Measurements from ENCODE around the gene OLA1. TPM values are rescaled to one million over a fixed set of nuclear protein-coding genes. Genes with fewer than 3 reads are reported as not detected.

Gene OLA1
- polyA plus RNA-seq, 3 donors = 24.9 to 72.3 (median 71.9) TPM

DNA sequence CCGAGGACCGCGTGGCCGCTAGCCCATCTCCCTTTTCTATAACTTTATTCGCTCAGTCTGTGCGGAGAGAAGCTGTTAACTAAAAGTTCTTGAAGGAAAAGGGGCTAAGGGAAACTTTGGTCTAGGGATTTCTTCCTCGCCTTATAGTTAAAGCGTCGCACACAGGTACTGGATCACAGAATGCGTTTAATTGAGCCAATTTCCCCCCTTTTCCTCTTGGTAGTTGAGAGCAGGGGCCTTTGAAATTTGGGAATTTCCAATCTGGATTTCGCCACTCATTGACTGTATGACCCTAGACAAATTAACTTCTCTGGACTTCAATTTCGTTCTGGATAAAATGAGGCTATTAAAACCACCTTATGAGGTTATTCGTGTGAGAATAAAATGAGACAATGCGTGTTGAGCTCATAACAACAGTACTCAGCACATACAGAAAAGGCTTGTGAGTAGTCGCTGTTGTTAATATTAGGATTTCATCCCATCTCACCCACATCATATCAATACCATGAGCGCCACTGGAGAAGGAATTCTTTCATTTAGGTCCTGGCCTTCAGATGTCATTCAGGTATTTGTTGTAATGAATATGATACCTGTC is 763 bp upstream of the OLA1 start:
- Histone ChIP-seq H3K4me2 (replicated peaks; ENCODE audit: extremely low read depth, low read length, poor library complexity, severe bottlenecking) (peak overlapping the region; percentile 81), H3K4me1 (ENCODE audit: control insufficient read depth in 1 of 2, insufficient read depth in 2 of 2, low read length in 2 of 2) (peaks cover 18 to 20% of the 10 kb centered on the region in 2 donors), H3K27ac (ENCODE audit: low read depth in 1 of 2, low read length in 2 of 2) (peak overlapping the region; percentile 29 to 73), H3K79me2 (ENCODE audit: insufficient read depth, low read length) (peaks cover 39% of the 10 kb centered on the region), H3K4me3 (replicated peaks in 1 of 3; ENCODE audit: low read depth in 2 of 3, low read length in 3 of 3) (peak overlapping the region; percentile 49 to 74 (median 52)), H2AFZ (ENCODE audit: insufficient read depth, low read depth, low read length, poor library complexity, severe bottlenecking) (peak overlapping the region; percentile 96), H4K20me1 (ENCODE audit: insufficient read depth, low read length) (peaks cover under 1% of the 10 kb centered on the region), H3K27me3 (ENCODE audit: control insufficient read depth in 2 of 2, insufficient read depth in 2 of 2, low read length in 2 of 2) (no peaks in the 10 kb centered on the region), H3K9ac (ENCODE audit: insufficient read depth, low read length, poor library complexity, severe bottlenecking) (peak overlapping the region; percentile 79), H3K9me3 (replicated peaks in 1 of 2; ENCODE audit: control insufficient read depth in 1 of 2, insufficient read depth in 1 of 2, low read length in 2 of 2) (no peaks in the 10 kb centered on the region), H3K36me3 (replicated peaks in 1 of 2; ENCODE audit: control insufficient read depth in 1 of 2, insufficient read depth in 2 of 2, low read length in 2 of 2) (peaks cover 7 to 11% of the 10 kb centered on the region in 2 donors)
- WGBS (ENCODE audit: insufficient coverage) = no CpG with 5 or more reads among the region's 16 CpGs
- intact Hi-C loops (cut with micrococcal nuclease) = no loop called here
- Mint-ChIP-seq H3K9me3 (peaks cover 0 to 2% (median 0%) of the 10 kb centered on the region in 7 donors), H3K4me3 (peak overlapping the region; percentile 79 to 82), H3K4me1 (peaks cover 17% of the 10 kb centered on the region), H3K27ac (peak overlapping the region in 6 of 7 donors; percentile 25 to 90 (median 80)), H3K27me3 (ENCODE audit: low read depth in 3 of 3) (peaks cover 1 to 2% (median 2%) of the 10 kb centered on the region in 3 donors), H3K36me3 (peaks cover 8 to 20% of the 10 kb centered on the region in 2 donors)
- DNase-seq = peak in 1 of 3 donors; percentile 15
- TF ChIP-seq, protein P1, sequence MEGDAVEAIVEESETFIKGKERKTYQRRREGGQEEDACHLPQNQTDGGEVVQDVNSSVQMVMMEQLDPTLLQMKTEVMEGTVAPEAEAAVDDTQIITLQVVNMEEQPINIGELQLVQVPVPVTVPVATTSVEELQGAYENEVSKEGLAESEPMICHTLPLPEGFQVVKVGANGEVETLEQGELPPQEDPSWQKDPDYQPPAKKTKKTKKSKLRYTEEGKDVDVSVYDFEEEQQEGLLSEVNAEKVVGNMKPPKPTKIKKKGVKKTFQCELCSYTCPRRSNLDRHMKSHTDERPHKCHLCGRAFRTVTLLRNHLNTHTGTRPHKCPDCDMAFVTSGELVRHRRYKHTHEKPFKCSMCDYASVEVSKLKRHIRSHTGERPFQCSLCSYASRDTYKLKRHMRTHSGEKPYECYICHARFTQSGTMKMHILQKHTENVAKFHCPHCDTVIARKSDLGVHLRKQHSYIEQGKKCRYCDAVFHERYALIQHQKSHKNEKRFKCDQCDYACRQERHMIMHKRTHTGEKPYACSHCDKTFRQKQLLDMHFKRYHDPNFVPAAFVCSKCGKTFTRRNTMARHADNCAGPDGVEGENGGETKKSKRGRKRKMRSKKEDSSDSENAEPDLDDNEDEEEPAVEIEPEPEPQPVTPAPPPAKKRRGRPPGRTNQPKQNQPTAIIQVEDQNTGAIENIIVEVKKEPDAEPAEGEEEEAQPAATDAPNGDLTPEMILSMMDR (IDR thresholded peaks at IDR 0.05) = no peak

DNA sequence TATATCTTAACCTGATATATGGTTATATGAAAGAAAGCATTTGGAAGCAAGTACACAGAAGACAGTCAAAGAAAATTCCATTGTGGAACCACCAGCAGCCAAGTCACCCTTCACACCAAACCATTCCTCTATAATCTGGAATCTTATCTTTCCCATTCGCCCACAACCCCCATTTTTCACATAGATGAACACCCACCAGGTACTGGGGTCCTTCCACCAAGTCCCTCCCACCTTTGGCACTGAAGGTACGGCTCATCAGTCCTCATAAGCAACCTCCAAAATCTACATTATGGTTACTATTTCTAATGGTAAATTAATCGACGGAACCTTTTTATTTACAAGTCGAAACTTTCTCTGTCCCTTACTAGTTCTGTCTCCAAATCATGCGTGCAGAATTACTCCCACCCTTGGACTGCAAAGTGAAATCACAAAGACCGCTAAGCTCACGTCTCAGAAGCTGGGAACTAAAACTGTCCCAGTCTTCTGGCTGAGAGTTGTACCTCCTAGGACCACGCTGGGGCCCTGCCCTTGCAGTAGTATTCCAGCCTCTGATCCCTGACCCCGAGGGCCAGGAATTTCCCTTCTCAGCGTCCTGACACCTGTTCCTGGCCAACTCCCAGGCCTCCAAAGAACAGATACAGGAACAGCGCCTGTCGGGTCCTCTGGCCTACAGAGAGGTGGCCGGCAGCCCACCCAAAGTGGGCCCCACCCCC is 702 bp downstream of the OLA1 start:
- H3K4me3 ChIP-seq (replicated peaks in 1 of 3; ENCODE audit: low read depth in 2 of 3, low read length in 3 of 3) = peak overlapping the region; percentile 74 to 84 (median 81)
- H3K36me3 Mint-ChIP-seq = peaks cover 15 to 30% of the 10 kb centered on the region in 2 donors
- TF ChIP-seq, protein P1 (IDR thresholded peaks at IDR 0.05) = no peak
- peaks cover 17% of the 10 kb centered on the region for H3K4me1 Mint-ChIP-seq
- DNase-seq = peak in 1 of 3 donors; percentile 0
- H3K4me1 ChIP-seq (ENCODE audit: control insufficient read depth in 1 of 2, insufficient read depth in 2 of 2, low read length in 2 of 2) = peaks cover 18 to 20% of the 10 kb centered on the region in 2 donors
- H3K9me3 Mint-ChIP-seq = peaks cover 0 to 2% (median 0%) of the 10 kb centered on the region in 7 donors
- H3K4me2 ChIP-seq (replicated peaks; ENCODE audit: extremely low read depth, low read length, poor library complexity, severe bottlenecking) = peak overlapping the region; percentile 81
- intact Hi-C loops (cut with micrococcal nuclease) = no loop called here
- peaks cover 54% of the 10 kb centered on the region for H3K79me2 ChIP-seq (ENCODE audit: insufficient read depth, low read length)
- H3K27ac ChIP-seq (ENCODE audit: low read depth in 1 of 2, low read length in 2 of 2) = peak overlapping the region; percentile 67 to 78
- peak overlapping the region; percentile 96 for H2AFZ ChIP-seq (ENCODE audit: insufficient read depth, low read depth, low read length, poor library complexity, severe bottlenecking)
- H3K36me3 ChIP-seq (replicated peaks in 1 of 2; ENCODE audit: control insufficient read depth in 1 of 2, insufficient read depth in 2 of 2, low read length in 2 of 2) = peaks cover 7 to 26% of the 10 kb centered on the region in 2 donors
- peak overlapping the region; percentile 79 for H3K9ac ChIP-seq (ENCODE audit: insufficient read depth, low read length, poor library complexity, severe bottlenecking)
- peak overlapping the region; percentile 65 to 87 (median 77) for H3K27ac Mint-ChIP-seq
- H4K20me1 ChIP-seq (ENCODE audit: insufficient read depth, low read length) = peaks cover 6% of the 10 kb centered on the region
- 10% methylated on average over 8 of the region's 14 CpGs for WGBS (ENCODE audit: insufficient coverage)
- peaks cover 1 to 2% (median 2%) of the 10 kb centered on the region in 3 donors for H3K27me3 Mint-ChIP-seq (ENCODE audit: low read depth in 3 of 3)
- H3K4me3 Mint-ChIP-seq = peak overlapping the region; percentile 83 to 90
- no peaks in the 10 kb centered on the region for H3K27me3 ChIP-seq (ENCODE audit: control insufficient read depth in 2 of 2, insufficient read depth in 2 of 2, low read length in 2 of 2)
- H3K9me3 ChIP-seq (replicated peaks in 1 of 2; ENCODE audit: control insufficient read depth in 1 of 2, insufficient read depth in 1 of 2, low read length in 2 of 2) = no peaks in the 10 kb centered on the region
